CD4-positive, alpha-beta T cell (primary cell): ENCODE results near the gene CNNM2. TPM values are rescaled to one million over a fixed set of nuclear protein-coding genes. Genes with fewer than 3 reads are reported as not detected.

ENCODE experiments used
- ATAC-seq: fragments of 200-7000 bp; cut with Tn5 transposase; one replicate; pipeline ENCODE4 v1.10.0; 2022; ENCODE audit warnings: mild to moderate bottlenecking; ENCODE audit not compliant: poor library complexity
- CTCF ChIA-PET: fragments of 350-600 bp; sonication (Branson Sonifier 250); formaldehyde crosslinking; loops from one replicate; lab custom pipeline; 2021; ENCODE audit warnings: antibody characterized with exemption, inconsistent platforms; lab: Charles Lee
- POLR2A ChIA-PET: fragments of 350-600 bp; sonication (Branson Sonifier 250); formaldehyde crosslinking; loops from one replicate; lab custom pipeline; 2021; ENCODE audit warnings: antibody characterized with exemption, inconsistent platforms; lab: Charles Lee
- DNase-seq, 14 experiments: peaks; one replicate each; pipeline ENCODE4 v3.0.0-alpha.2; 2013 to 2020; ENCODE audit warnings: mixed read lengths in 2 of 14
- H3K27ac ChIP-seq, 2 donors: one replicate each; pipeline versions ENCODE4 v1.5.1 to v1.7.0; 2013; ENCODE audit warnings: low read length in 2 of 2, low read depth in 1 of 2, mild to moderate bottlenecking in 1 of 2
- H3K27me3 ChIP-seq, 2 experiments: 1 replicate in 1 of 2; 2 replicates in 1 of 2; pipeline versions ENCODE4 v1.6.1 to v1.7.0; 2013; ENCODE audit warnings: low read length in 2 of 2, control low read depth in 1 of 2, mild to moderate bottlenecking in 1 of 2, moderate library complexity in 1 of 2; ENCODE audit not compliant: insufficient read depth in 2 of 2, control insufficient read depth in 1 of 2
- H3K36me3 ChIP-seq: one replicate; pipeline ENCODE4 v1.6.1; 2013; ENCODE audit warnings: low read length, control low read depth; ENCODE audit not compliant: insufficient read depth
- H3K4me1 ChIP-seq: one replicate; pipeline ENCODE4 v1.6.1; 2013; ENCODE audit warnings: low read length, control low read depth; ENCODE audit not compliant: insufficient read depth
- H3K4me3 ChIP-seq: one replicate; pipeline ENCODE4 v1.5.1; 2013; ENCODE audit warnings: mild to moderate bottlenecking, low read length, moderate library complexity
- H3K9me3 ChIP-seq, 2 experiments: 1 replicate in 1 of 2; 2 replicates in 1 of 2; pipeline versions ENCODE4 v1.6.1 to v1.7.0; 2013; ENCODE audit warnings: low read length in 2 of 2, mild to moderate bottlenecking in 2 of 2, control low read depth in 1 of 2, moderate library complexity in 1 of 2; ENCODE audit not compliant: control insufficient read depth in 1 of 2, insufficient read depth in 1 of 2
- H3K27ac Mint-ChIP-seq: one replicate; pipeline ENCODE4 v1.8.0; 2020; ENCODE audit warnings: mixed read lengths
- H3K27me3 Mint-ChIP-seq: one replicate; pipeline ENCODE4 v1.8.0; 2021; ENCODE audit warnings: mixed read lengths
- H3K36me3 Mint-ChIP-seq: one replicate; pipeline ENCODE4 v1.8.0; 2021; ENCODE audit warnings: low read depth, mixed read lengths
- H3K4me1 Mint-ChIP-seq: one replicate; pipeline ENCODE4 v1.8.0; 2021; ENCODE audit warnings: low read depth, mixed read lengths
- H3K4me3 Mint-ChIP-seq: one replicate; pipeline ENCODE4 v1.8.0; 2020; ENCODE audit warnings: mild to moderate bottlenecking, mixed read lengths
- H3K9me3 Mint-ChIP-seq: one replicate; pipeline ENCODE4 v1.8.0; 2020; ENCODE audit warnings: mixed read lengths
- intact Hi-C, 2 experiments: fragments of 100-400 bp; cut with DNase I in 1 of 2; cut with micrococcal nuclease in 1 of 2; formaldehyde crosslinking; loops; one replicate each; pipeline versions ENCODE4 v1.15.1 to v1.9.0; 2023 to 2025; cut with DNase I, micrococcal nuclease
- total RNA-seq, 174 experiments: library from RNA in 2 of 174; stranded (reverse) in 2 of 174; gene quantifications; one replicate each; pipeline ENCODE4 v1.2.3 and lab custom pipeline; 2021 to 2026
- TF ChIP-seq, protein P1 (sequence below): fragments of 200-600 bp; IDR thresholded peaks from one replicate; pipeline ENCODE4 v1.8.0; 2022; ENCODE audit warnings: antibody characterized with exemption, mild to moderate bottlenecking

CNNM2 gene
- total RNA-seq, 2 experiments from 2014 or later = 8.4 to 8.9 TPM

GRCh38 chr10:103013416-103013815 is 95.3 kb downstream of the CNNM2 start:
- POLR2A ChIA-PET = no interaction called here
- Mint-ChIP-seq H3K27ac (no peak overlapping the region), H3K4me3 (no peak overlapping the region), H3K36me3 (no peaks in the 10 kb centered on the region), H3K27me3 (no peaks in the 10 kb centered on the region), H3K4me1 (no peaks in the 10 kb centered on the region), H3K9me3 (no peaks in the 10 kb centered on the region)
- DNase-seq = no peak
- H3K27me3 ChIP-seq = no peaks in the 10 kb centered on the region
- ATAC-seq = no peak
- no peak overlapping the region for H3K27ac ChIP-seq
- no peak overlapping the region for H3K4me3 ChIP-seq
- no peaks in the 10 kb centered on the region for H3K4me1 ChIP-seq
- intact Hi-C loops = no loop called here
- CTCF ChIA-PET = no interaction called here
- H3K9me3 ChIP-seq = no peaks in the 10 kb centered on the region
- H3K36me3 ChIP-seq = no peaks in the 10 kb centered on the region
- TF ChIP-seq, protein P1, sequence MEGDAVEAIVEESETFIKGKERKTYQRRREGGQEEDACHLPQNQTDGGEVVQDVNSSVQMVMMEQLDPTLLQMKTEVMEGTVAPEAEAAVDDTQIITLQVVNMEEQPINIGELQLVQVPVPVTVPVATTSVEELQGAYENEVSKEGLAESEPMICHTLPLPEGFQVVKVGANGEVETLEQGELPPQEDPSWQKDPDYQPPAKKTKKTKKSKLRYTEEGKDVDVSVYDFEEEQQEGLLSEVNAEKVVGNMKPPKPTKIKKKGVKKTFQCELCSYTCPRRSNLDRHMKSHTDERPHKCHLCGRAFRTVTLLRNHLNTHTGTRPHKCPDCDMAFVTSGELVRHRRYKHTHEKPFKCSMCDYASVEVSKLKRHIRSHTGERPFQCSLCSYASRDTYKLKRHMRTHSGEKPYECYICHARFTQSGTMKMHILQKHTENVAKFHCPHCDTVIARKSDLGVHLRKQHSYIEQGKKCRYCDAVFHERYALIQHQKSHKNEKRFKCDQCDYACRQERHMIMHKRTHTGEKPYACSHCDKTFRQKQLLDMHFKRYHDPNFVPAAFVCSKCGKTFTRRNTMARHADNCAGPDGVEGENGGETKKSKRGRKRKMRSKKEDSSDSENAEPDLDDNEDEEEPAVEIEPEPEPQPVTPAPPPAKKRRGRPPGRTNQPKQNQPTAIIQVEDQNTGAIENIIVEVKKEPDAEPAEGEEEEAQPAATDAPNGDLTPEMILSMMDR = no peak

- ATAC-seq (no peak), DNase-seq (no peak)
- Histone ChIP-seq H3K4me3 (no peak overlapping the region), H3K9me3 (no peaks in the 10 kb centered on the region), H3K27ac (no peak overlapping the region), H3K27me3 (no peaks in the 10 kb centered on the region), H3K36me3 (no peaks in the 10 kb centered on the region), H3K4me1 (no peaks in the 10 kb centered on the region)
- Mint-ChIP-seq H3K4me1 (no peaks in the 10 kb centered on the region), H3K27me3 (no peaks in the 10 kb centered on the region), H3K4me3 (no peak overlapping the region), H3K9me3 (no peaks in the 10 kb centered on the region), H3K36me3 (peaks cover 4% of the 10 kb centered on the region), H3K27ac (no peak overlapping the region)
- ChIA-PET CTCF (no interaction called here), POLR2A (no interaction called here)
- intact Hi-C loops = no loop called here
- TF ChIP-seq, protein P1 = no peak
Measured at GRCh38 chr10:103019425-103019824, 101.3 kb downstream of the CNNM2 start.

GRCh38 chr10:103021150-103021899 is 103.2 kb downstream of the CNNM2 start:
- no peaks in the 10 kb centered on the region for H3K36me3 ChIP-seq
- no peaks in the 10 kb centered on the region for H3K9me3 ChIP-seq
- H3K27me3 ChIP-seq = no peaks in the 10 kb centered on the region
- Mint-ChIP-seq H3K4me3 (no peak overlapping the region), H3K9me3 (no peaks in the 10 kb centered on the region), H3K27ac (no peak overlapping the region), H3K36me3 (peaks cover 4% of the 10 kb centered on the region), H3K4me1 (no peaks in the 10 kb centered on the region), H3K27me3 (no peaks in the 10 kb centered on the region)
- intact Hi-C loops = no loop called here
- POLR2A ChIA-PET = no interaction called here
- no peak for DNase-seq
- H3K27ac ChIP-seq = no peak overlapping the region
- no peak for ATAC-seq
- no peaks in the 10 kb centered on the region for H3K4me1 ChIP-seq
- CTCF ChIA-PET = no interaction called here
- no peak overlapping the region for H3K4me3 ChIP-seq
- TF ChIP-seq, protein P1 = no peak
